Neural progenitor cell (in vitro differentiated cells): ENCODE measurements around the gene GMEB1. TPM values are rescaled to one million over a fixed set of nuclear protein-coding genes. Genes with fewer than 3 reads are reported as not detected.
"Not testable (repeated sequence)": the region's sequence is repeated elsewhere in the genome, so short reads cannot be mapped to it uniquely, and the experiment has no call there.

Experiments used
- DNase-seq: peaks from one replicate; pipeline ENCODE4 v3.0.0-alpha.2; 2016; ENCODE audit warnings: low spot score
- H2AFZ ChIP-seq: fragments of 200-600 bp; sonication (generic); replicated peaks from 2 replicates; pipeline ENCODE4 v1.6.1; 2016; ENCODE audit warnings: antibody characterized with exemption
- H3F3A ChIP-seq: fragments of 200-600 bp; sonication (generic); 2 replicates; pipeline ENCODE4 v1.6.1; 2016; ENCODE audit warnings: antibody characterized with exemption, low read depth
- H3K27ac ChIP-seq: fragments of 200-600 bp; sonication (generic); 2 replicates; pipeline ENCODE4 v1.5.1; 2016; ENCODE audit warnings: mild to moderate bottlenecking
- H3K27me3 ChIP-seq: fragments of 200-600 bp; sonication (generic); 2 replicates; pipeline ENCODE4 v1.6.1; 2016; ENCODE audit warnings: mild to moderate bottlenecking, moderate library complexity
- H3K36me3 ChIP-seq: fragments of 200-600 bp; sonication (generic); 2 replicates; pipeline ENCODE4 v1.5.1; 2016
- H3K4me1 ChIP-seq: fragments of 200-600 bp; sonication (generic); 2 replicates; pipeline ENCODE4 v1.6.1; 2016; ENCODE audit warnings: mixed run types
- H3K4me2 ChIP-seq: fragments of 200-600 bp; sonication (generic); 2 replicates; pipeline ENCODE4 v1.6.1; 2016
- H3K4me3 ChIP-seq: fragments of 200-600 bp; sonication (generic); 2 replicates; pipeline ENCODE4 v1.5.1; 2016
- H3K79me2 ChIP-seq: fragments of 200-600 bp; sonication (generic); 2 replicates; pipeline ENCODE4 v1.6.1; 2016; ENCODE audit warnings: low read depth
- H3K9ac ChIP-seq: fragments of 200-600 bp; sonication (generic); 2 replicates; pipeline ENCODE4 v1.6.1; 2016
- H3K9me3 ChIP-seq: fragments of 200-600 bp; sonication (generic); 2 replicates; pipeline ENCODE4 v1.5.1; 2016; ENCODE audit warnings: low read depth
- H4K20me1 ChIP-seq: fragments of 200-600 bp; sonication (generic); 2 replicates; pipeline ENCODE4 v1.6.1; 2016; ENCODE audit warnings: low read depth
- H3K27ac Mint-ChIP-seq: 3 replicates; pipeline ENCODE4 v1.8.0; 2021; ENCODE audit warnings: mixed read lengths
- H3K27me3 Mint-ChIP-seq: 2 replicates; pipeline ENCODE4 v1.8.0; 2022; ENCODE audit warnings: low read depth, mild to moderate bottlenecking, inconsistent platforms, moderate library complexity, mixed read lengths; ENCODE audit not compliant: insufficient read depth
- H3K36me3 Mint-ChIP-seq: 3 replicates; pipeline ENCODE4 v1.8.0; 2021; ENCODE audit warnings: mixed read lengths
- H3K4me1 Mint-ChIP-seq: 3 replicates; pipeline ENCODE4 v1.8.0; 2021; ENCODE audit warnings: mixed read lengths
- H3K4me3 Mint-ChIP-seq: 3 replicates; pipeline ENCODE4 v1.8.0; 2021; ENCODE audit warnings: mild to moderate bottlenecking, moderate library complexity, mixed read lengths
- H3K9me3 Mint-ChIP-seq: 3 replicates; pipeline ENCODE4 v1.8.0; 2020; ENCODE audit warnings: mixed read lengths
- EZH2 ChIP-seq: fragments of 200-600 bp; sonication (generic); IDR thresholded peaks from 2 replicates; pipeline ENCODE4 v1.6.1; 2017; ENCODE audit warnings: antibody characterized with exemption, mild to moderate bottlenecking, moderate library complexity
- EZH2phosphoT487 ChIP-seq: fragments of 200-600 bp; sonication (generic); IDR thresholded peaks from 2 replicates; pipeline ENCODE4 v1.6.1; 2017; ENCODE audit warnings: antibody characterized with exemption
- total RNA-seq: library from RNA; depleted of rRNA; stranded (reverse); fragments of >200 nt; gene quantifications from 2 replicates; pipeline ENCODE4 v1.2.3, GENCODE V29; 2015; ENCODE audit warnings: low replicate concordance
- TF ChIP-seq, protein P1 (sequence below): fragments of 200-600 bp; sonication (generic); IDR thresholded peaks from 2 replicates; pipeline ENCODE4 v1.5.1; 2017; ENCODE audit warnings: antibody characterized with exemption, mild to moderate bottlenecking

GMEB1 gene
- total RNA-seq, 1 donor from 2014 or later: 12.1 TPM

DNA sequence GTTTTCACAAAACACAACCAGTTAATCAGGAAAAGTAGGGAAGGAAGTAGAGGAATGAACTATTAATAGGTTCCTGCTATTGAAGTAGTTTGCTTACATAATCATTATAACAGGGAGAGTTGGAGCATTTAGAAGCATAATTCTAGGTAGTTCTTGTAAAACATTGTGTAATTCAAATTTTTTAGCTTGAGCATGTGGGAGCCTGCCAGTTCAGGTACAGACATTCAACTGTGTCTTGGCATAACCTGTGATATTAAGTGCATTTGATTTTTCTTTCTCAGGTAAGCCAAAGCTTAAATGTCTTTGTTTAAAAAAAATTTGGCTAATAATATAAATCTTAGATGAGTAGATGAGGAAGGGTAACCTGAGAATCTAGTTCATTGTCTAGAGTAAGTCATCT is 71.5 kb downstream of the GMEB1 start:
- Mint-ChIP-seq H3K36me3 (peaks cover 49% of the 10 kb centered on the region), H3K4me3 (peak overlapping the region; percentile 42), H3K9me3 (no peaks in the 10 kb centered on the region), H3K4me1 (peaks cover 43% of the 10 kb centered on the region), H3K27me3 (peaks cover 2% of the 10 kb centered on the region), H3K27ac (no peak overlapping the region)
- H3K4me1 ChIP-seq: peaks cover 26% of the 10 kb centered on the region
- H3F3A ChIP-seq: peaks cover 42% of the 10 kb centered on the region
- H4K20me1 ChIP-seq: peaks cover 76% of the 10 kb centered on the region
- H2AFZ ChIP-seq: no peak overlapping the region
- peak overlapping the region; percentile 75 for H3K4me3 ChIP-seq
- H3K4me2 ChIP-seq: peak overlapping the region; percentile 97
- H3K79me2 ChIP-seq: peaks cover 93% of the 10 kb centered on the region
- H3K36me3 ChIP-seq: peaks cover 32% of the 10 kb centered on the region
- H3K27ac ChIP-seq: no peak overlapping the region
- H3K9ac ChIP-seq: no peak overlapping the region
- no peak for DNase-seq
- TF ChIP-seq EZH2: no peak
- H3K9me3 ChIP-seq: no peaks in the 10 kb centered on the region
- no peaks in the 10 kb centered on the region for H3K27me3 ChIP-seq

DNA sequence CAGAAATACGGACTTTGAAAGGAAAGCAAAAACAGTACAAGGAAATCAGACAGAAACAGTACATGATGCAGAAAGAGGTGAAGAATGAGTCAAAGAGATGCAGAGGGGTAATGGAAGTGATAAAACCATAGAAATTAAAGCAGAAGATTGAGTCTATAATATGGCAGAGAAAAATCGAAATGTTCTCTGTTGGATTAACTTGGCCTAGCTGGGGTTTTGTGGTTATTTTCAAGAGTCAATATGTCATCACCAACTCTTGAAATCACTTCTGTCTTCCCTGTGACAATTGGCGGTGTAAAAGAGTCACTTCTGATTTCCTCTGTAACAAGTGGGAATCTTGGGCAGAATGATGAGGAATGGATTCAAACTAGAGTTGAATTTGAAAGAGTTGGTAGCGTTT is 75.6 kb downstream of the GMEB1 start:
- Histone ChIP-seq H3F3A (peaks cover 35% of the 10 kb centered on the region), H3K27me3 (no peaks in the 10 kb centered on the region), H3K4me1 (peaks cover 14% of the 10 kb centered on the region), H3K4me2 (peak overlapping the region; percentile 56), H3K79me2 (peaks cover 100% of the 10 kb centered on the region), H3K9ac (peak overlapping the region; percentile 4), H3K9me3 (no peaks in the 10 kb centered on the region), H2AFZ (no peak overlapping the region), H3K4me3 (peak overlapping the region; percentile 30), H4K20me1 (peaks cover 100% of the 10 kb centered on the region), H3K27ac (no peak overlapping the region), H3K36me3 (peaks cover 43% of the 10 kb centered on the region)
- H3K9me3 Mint-ChIP-seq: no peaks in the 10 kb centered on the region
- DNase-seq: no peak
- peaks cover 51% of the 10 kb centered on the region for H3K36me3 Mint-ChIP-seq
- H3K4me3 Mint-ChIP-seq: no peak overlapping the region
- no peak overlapping the region for H3K27ac Mint-ChIP-seq
- TF ChIP-seq EZH2: no peak
- no peak for TF ChIP-seq EZH2phosphoT487
- TF ChIP-seq, protein P1, sequence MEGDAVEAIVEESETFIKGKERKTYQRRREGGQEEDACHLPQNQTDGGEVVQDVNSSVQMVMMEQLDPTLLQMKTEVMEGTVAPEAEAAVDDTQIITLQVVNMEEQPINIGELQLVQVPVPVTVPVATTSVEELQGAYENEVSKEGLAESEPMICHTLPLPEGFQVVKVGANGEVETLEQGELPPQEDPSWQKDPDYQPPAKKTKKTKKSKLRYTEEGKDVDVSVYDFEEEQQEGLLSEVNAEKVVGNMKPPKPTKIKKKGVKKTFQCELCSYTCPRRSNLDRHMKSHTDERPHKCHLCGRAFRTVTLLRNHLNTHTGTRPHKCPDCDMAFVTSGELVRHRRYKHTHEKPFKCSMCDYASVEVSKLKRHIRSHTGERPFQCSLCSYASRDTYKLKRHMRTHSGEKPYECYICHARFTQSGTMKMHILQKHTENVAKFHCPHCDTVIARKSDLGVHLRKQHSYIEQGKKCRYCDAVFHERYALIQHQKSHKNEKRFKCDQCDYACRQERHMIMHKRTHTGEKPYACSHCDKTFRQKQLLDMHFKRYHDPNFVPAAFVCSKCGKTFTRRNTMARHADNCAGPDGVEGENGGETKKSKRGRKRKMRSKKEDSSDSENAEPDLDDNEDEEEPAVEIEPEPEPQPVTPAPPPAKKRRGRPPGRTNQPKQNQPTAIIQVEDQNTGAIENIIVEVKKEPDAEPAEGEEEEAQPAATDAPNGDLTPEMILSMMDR: no peak
- H3K4me1 Mint-ChIP-seq: peaks cover 29% of the 10 kb centered on the region
- peaks cover 2% of the 10 kb centered on the region for H3K27me3 Mint-ChIP-seq

DNA sequence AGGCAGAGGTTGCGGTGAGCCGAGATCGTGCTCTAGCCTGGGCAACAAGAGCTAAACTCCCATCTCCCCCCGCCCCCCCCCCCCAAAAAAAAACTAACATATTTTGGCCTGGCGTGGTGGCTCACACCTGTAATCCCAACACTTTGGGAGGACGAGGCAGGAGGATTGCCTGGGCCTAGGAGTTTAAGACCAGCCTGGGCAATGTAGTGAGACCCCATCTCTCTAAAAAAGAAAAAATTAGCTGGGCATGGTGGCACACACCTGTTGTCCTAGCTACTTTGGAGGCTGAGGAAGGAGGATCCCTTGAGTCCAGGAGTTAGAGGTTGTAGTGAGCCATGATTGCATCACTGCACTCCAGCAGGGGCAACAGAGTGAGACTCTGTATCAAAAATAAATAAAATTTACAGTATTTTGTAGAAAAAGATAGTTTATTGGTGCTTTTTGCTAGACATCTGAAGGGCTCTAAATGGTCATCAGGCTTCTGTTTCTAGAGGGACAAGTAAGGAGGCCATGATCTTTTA is 77.1 kb downstream of the GMEB1 start:
- peak overlapping the region; percentile 18 for H3K4me3 ChIP-seq
- no peaks in the 10 kb centered on the region for H3K9me3 ChIP-seq
- H3K36me3 ChIP-seq: peaks cover 35% of the 10 kb centered on the region
- H2AFZ ChIP-seq: no peak overlapping the region
- no peaks in the 10 kb centered on the region for H3K27me3 ChIP-seq
- H4K20me1 ChIP-seq: peaks cover 100% of the 10 kb centered on the region
- H3K4me2 ChIP-seq: peak overlapping the region; percentile 56
- no peak overlapping the region for H3K4me3 Mint-ChIP-seq
- peaks cover 37% of the 10 kb centered on the region for H3F3A ChIP-seq
- no peaks in the 10 kb centered on the region for H3K9me3 Mint-ChIP-seq
- H3K9ac ChIP-seq: no peak overlapping the region
- TF ChIP-seq EZH2phosphoT487 (no peak), EZH2 (no peak)
- TF ChIP-seq, protein P1: no peak
- H3K27me3 Mint-ChIP-seq: peaks cover 2% of the 10 kb centered on the region
- H3K4me1 Mint-ChIP-seq: peaks cover 28% of the 10 kb centered on the region
- peaks cover 100% of the 10 kb centered on the region for H3K79me2 ChIP-seq
- DNase-seq: no peak
- H3K36me3 Mint-ChIP-seq: peaks cover 51% of the 10 kb centered on the region
- H3K4me1 ChIP-seq: peaks cover 7% of the 10 kb centered on the region
- peak overlapping the region; percentile 46 for H3K27ac ChIP-seq
- H3K27ac Mint-ChIP-seq: no peak overlapping the region

DNA sequence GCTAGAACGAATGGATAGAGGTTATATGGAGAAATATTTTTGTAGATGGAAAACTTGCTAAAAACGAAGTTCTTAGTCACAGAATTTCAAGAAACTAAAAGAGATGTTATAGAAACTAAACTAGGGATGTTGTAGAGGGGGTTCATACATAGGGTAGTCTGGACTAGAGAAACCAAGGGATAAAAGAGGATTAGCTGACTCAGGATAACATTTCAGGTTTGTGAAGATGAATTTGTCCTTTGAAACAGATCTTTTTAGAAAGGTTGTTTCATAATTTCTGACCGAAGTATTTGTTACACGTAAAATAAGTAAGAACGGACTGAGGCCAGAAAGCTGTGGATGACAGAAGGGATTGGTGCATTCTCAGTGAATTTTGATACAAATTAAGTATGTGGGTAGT is 81.7 kb downstream of the GMEB1 start:
- Histone ChIP-seq H4K20me1 (peaks cover 100% of the 10 kb centered on the region), H3K4me1 (peaks cover 7% of the 10 kb centered on the region), H3F3A (peaks cover 37% of the 10 kb centered on the region), H3K36me3 (peaks cover 24% of the 10 kb centered on the region), H3K27ac (no peak overlapping the region), H3K79me2 (peaks cover 100% of the 10 kb centered on the region), H3K9me3 (no peaks in the 10 kb centered on the region), H3K4me2 (no peak overlapping the region), H3K9ac (no peak overlapping the region), H2AFZ (no peak overlapping the region), H3K4me3 (no peak overlapping the region), H3K27me3 (no peaks in the 10 kb centered on the region)
- Mint-ChIP-seq H3K27me3 (peaks cover under 1% of the 10 kb centered on the region), H3K4me1 (peaks cover 22% of the 10 kb centered on the region), H3K27ac (no peak overlapping the region), H3K9me3 (no peaks in the 10 kb centered on the region), H3K4me3 (no peak overlapping the region), H3K36me3 (peaks cover 27% of the 10 kb centered on the region)
- TF ChIP-seq EZH2phosphoT487 (no peak), EZH2 (no peak)
- TF ChIP-seq, protein P1: no peak
- DNase-seq: no peak

DNA sequence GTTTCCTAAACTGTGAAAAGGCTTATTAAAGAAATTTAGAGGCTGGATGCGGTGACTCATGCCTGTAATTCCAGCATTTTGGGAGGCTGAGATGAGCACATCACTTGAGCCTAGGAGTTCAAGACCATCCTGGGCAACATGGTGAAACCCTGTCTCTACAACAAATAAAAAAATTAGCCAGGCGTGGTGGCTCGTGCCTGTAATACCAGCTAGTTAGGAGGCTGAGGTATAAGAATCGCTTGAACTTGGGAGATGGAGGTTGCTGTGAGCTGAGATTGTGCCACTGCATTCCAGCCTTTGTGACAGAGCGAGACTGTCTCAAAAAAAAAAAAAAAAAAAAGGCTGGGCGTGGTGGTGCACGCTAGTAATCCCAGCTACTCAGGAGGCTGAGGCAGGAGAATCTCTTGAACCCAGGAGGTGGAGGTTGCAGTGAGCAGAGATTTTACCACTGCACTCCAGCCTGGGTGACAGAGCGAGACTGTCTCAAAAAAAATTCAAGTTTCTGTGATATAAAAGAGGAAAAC is 82.2 kb downstream of the GMEB1 start:
- H3K79me2 ChIP-seq: peaks cover 100% of the 10 kb centered on the region
- not testable (repeated sequence) for H3K4me3 Mint-ChIP-seq, H3K4me3 ChIP-seq, H3K27ac Mint-ChIP-seq, H3K9ac ChIP-seq, H3K9me3 ChIP-seq, DNase-seq, H3K27ac ChIP-seq, H3K27me3 Mint-ChIP-seq, H3K9me3 Mint-ChIP-seq, H2AFZ ChIP-seq, H3K27me3 ChIP-seq, H3K4me2 ChIP-seq
- H3K4me1 ChIP-seq: peaks cover 13% of the 10 kb centered on the region
- Mint-ChIP-seq H3K36me3 (peaks cover 26% of the 10 kb centered on the region), H3K4me1 (peaks cover 22% of the 10 kb centered on the region)
- peaks cover 100% of the 10 kb centered on the region for H4K20me1 ChIP-seq
- peaks cover 39% of the 10 kb centered on the region for H3F3A ChIP-seq
- H3K36me3 ChIP-seq: peaks cover 24% of the 10 kb centered on the region
